Measurements from ENCODE around the gene FAM83F.

The FAM83F gene

DNA sequence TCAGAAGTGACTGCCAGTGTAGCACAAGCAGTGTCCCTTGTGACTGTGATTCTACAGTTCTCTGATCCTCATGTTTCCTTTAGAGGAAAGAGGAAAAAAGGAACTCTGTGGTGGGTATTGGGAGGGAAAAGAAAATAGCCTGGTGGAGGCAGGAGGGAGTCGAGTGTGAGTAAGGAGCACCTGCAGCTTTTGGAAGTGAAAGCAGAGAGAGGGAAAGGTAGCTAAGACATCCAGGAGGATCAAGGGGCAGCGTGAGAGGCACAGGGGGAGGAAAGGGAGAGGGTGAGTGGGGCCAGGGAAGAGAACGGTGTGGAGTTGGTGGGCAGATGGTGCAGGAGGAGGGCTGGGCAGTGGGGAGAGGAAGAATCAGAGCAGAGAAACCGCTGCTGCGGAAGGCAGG is 22.1 kb upstream of the FAM83F start:
- Mint-ChIP-seq H3K36me3 (ENCODE audit: low read depth) (no peaks in the 10 kb centered on the region), H3K4me3 (no peak overlapping the region), H3K27ac (peak overlapping the region; percentile 40), H3K9me3 (no peaks in the 10 kb centered on the region), H3K4me1 (peaks cover 57% of the 10 kb centered on the region), H3K27me3 (ENCODE audit: low read depth, poor library complexity) (peaks cover 13% of the 10 kb centered on the region)
- TF ChIP-seq, protein P1, sequence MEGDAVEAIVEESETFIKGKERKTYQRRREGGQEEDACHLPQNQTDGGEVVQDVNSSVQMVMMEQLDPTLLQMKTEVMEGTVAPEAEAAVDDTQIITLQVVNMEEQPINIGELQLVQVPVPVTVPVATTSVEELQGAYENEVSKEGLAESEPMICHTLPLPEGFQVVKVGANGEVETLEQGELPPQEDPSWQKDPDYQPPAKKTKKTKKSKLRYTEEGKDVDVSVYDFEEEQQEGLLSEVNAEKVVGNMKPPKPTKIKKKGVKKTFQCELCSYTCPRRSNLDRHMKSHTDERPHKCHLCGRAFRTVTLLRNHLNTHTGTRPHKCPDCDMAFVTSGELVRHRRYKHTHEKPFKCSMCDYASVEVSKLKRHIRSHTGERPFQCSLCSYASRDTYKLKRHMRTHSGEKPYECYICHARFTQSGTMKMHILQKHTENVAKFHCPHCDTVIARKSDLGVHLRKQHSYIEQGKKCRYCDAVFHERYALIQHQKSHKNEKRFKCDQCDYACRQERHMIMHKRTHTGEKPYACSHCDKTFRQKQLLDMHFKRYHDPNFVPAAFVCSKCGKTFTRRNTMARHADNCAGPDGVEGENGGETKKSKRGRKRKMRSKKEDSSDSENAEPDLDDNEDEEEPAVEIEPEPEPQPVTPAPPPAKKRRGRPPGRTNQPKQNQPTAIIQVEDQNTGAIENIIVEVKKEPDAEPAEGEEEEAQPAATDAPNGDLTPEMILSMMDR (IDR thresholded peaks at IDR 0.05): no peak
- no peak for DNase-seq

DNA sequence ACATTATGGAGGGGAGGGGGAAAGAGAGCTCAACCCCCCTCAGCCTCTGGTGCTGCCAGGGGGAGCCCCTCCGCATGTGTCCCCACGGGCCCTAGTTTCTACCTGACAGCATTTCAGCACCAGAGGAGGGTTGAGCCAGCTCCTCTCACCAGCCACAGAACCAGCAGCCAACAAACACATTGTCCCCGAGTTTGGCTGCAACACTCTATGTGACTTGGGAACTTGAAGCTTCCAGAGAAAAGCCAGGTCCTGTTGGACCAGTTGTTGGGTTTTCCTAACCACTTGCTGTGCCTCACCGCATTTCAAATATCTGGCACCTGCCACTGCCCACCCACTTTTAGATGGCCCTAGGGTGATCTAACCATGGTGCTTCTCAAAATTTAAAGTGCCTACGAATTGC is 21.1 kb upstream of the FAM83F start:
- Mint-ChIP-seq H3K27ac (no peak overlapping the region), H3K36me3 (ENCODE audit: low read depth) (no peaks in the 10 kb centered on the region), H3K4me3 (no peak overlapping the region), H3K9me3 (no peaks in the 10 kb centered on the region), H3K27me3 (ENCODE audit: low read depth, poor library complexity) (peaks cover 13% of the 10 kb centered on the region), H3K4me1 (peaks cover 50% of the 10 kb centered on the region)
- no peak for DNase-seq
- TF ChIP-seq, protein P1 (IDR thresholded peaks at IDR 0.05): no peak

DNA sequence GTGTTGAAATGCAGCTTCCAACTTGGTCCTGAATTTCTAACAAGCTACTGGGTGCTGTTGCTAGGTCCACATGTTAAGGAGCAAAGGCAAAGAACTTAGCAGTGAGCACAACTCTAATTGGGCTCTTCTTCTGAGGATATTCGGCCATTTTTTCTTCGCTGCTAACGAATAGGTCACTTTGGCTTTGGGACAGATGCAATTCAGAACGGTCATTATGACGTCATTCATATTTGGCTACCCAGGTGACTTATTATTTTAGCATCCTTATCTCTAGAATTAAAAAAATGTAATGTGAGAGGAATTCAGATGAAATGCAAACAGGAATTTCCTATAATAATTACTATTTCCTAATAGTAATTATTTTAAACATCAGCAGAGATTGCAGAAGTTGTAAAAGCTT is 20.7 kb upstream of the FAM83F start:
- Mint-ChIP-seq H3K9me3 (no peaks in the 10 kb centered on the region), H3K36me3 (ENCODE audit: low read depth) (no peaks in the 10 kb centered on the region), H3K4me3 (no peak overlapping the region), H3K27me3 (ENCODE audit: low read depth, poor library complexity) (peaks cover 13% of the 10 kb centered on the region), H3K27ac (no peak overlapping the region), H3K4me1 (peaks cover 46% of the 10 kb centered on the region)
- TF ChIP-seq, protein P1 (IDR thresholded peaks at IDR 0.05): no peak
- no peak for DNase-seq

DNA sequence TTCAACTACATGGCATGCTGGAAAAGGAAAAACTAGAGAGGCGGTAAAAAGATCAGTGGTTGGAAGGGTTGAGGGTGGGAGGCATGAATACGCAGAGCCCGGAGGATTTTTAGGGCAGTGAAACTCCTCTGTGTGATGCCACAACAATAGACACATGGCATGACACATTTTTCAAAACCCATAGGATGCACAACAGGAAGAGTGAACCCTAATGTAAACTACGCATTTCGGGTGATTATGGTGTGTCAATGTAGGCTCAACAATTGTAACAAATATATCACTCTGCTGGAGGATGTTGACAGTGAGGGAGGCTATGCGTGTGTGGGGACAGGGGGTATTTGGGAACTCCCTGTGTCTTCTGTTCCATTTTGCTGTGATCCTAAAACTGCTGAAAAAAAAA is 15.7 kb upstream of the FAM83F start:
- peaks cover 20% of the 10 kb centered on the region for H3K27me3 Mint-ChIP-seq (ENCODE audit: low read depth, poor library complexity)
- peaks cover 14% of the 10 kb centered on the region for H3K4me1 Mint-ChIP-seq
- TF ChIP-seq, protein P1 (IDR thresholded peaks at IDR 0.05): no peak
- H3K27ac Mint-ChIP-seq: no peak overlapping the region
- no peak overlapping the region for H3K4me3 Mint-ChIP-seq
- H3K36me3 Mint-ChIP-seq (ENCODE audit: low read depth): no peaks in the 10 kb centered on the region
- no peaks in the 10 kb centered on the region for H3K9me3 Mint-ChIP-seq
- DNase-seq: no peak

DNA sequence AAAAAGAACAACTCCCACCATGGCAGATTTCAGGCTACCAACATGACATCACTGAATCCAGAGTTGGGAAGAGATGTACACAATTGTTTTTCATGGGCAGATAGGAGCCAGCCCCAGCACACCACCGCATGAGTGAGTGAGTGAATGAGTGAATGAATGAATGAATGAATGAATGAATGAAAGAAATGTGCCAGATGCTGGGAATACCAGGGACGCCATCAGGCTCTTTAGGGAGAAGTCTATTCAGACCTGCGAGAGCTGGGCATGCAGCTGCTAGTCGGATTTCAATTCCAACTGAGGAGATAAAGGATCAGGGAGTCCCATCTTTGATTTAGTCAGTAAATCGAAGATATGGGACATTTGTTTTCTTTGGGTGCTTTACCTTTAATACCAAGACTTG is 15.3 kb upstream of the FAM83F start:
- H3K27me3 Mint-ChIP-seq (ENCODE audit: low read depth, poor library complexity): peaks cover 20% of the 10 kb centered on the region

DNA sequence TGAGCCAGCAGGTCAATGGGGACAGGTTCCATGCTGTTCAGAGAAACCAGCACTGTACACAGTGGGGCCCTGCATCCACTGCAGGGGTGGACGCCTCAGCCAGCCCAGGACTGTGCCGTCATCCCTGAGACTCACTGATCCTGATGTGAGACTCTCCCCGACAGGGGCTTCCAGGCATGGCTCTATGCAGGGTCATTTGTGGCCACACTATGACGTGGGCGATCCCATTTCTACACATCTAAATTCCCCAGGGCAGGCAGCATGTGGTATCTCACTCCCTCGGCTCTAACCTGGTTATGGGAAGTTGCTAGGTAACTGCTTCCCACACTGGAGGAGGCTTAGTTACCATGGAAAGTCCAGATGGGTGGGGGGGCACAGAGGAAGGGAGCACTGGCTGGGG is 14.2 kb upstream of the FAM83F start:
- no peak for DNase-seq
- Mint-ChIP-seq H3K27ac (no peak overlapping the region), H3K9me3 (no peaks in the 10 kb centered on the region), H3K36me3 (ENCODE audit: low read depth) (no peaks in the 10 kb centered on the region), H3K4me1 (peaks cover 19% of the 10 kb centered on the region), H3K4me3 (no peak overlapping the region), H3K27me3 (ENCODE audit: low read depth, poor library complexity) (peaks cover 23% of the 10 kb centered on the region)
- TF ChIP-seq, protein P1 (IDR thresholded peaks at IDR 0.05): no peak

More for the DNA sequence above, 15.3 kb upstream of the FAM83F start:
- H3K4me3 Mint-ChIP-seq: no peak overlapping the region
- TF ChIP-seq, protein P1 (IDR thresholded peaks at IDR 0.05): no peak
- no peaks in the 10 kb centered on the region for H3K9me3 Mint-ChIP-seq
- H3K36me3 Mint-ChIP-seq (ENCODE audit: low read depth): no peaks in the 10 kb centered on the region
- H3K4me1 Mint-ChIP-seq: peaks cover 15% of the 10 kb centered on the region
- H3K27ac Mint-ChIP-seq: no peak overlapping the region
- DNase-seq: no peak

All from nephron progenitor cell (in vitro differentiated cells).